Stimulated activated CD8-positive, alpha-beta memory T cell treated with anti-CD3 and anti-CD28 coated beads, Interleukin-7, amount 100 ng/mL, for 24 hours (primary cell): Measurements from ENCODE around the gene ADAMTS9.

Source experiments
- DNase-seq: peaks from one replicate; pipeline ENCODE4 v3.0.0-alpha.2; 2020; ENCODE audit warnings: low read depth

Gene ADAMTS9

DNA sequence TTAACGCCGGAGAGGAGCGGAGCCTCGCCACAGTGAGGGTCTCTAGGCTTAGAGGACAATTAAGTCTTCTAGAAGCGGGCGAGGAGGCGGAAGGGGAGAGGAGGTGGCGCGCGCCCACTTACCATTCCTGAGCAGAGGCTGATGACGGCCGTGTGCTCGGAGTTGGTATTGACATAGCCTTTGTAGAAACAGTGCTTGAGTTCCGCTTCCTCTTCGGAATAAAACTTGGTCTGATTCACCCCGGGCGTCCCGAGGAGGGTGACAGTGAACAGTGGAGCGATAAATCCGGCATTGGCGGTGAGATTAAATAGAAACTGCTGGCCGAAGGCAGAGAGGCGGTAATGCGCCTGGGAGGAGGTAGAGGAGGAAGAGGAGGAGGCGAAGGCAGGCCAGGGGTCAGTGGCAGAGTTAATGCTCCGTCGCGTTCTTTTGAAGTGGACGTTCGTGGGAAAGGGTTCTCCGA is 1.3 kb downstream of the ADAMTS9 start:
- no peak for DNase-seq

DNA sequence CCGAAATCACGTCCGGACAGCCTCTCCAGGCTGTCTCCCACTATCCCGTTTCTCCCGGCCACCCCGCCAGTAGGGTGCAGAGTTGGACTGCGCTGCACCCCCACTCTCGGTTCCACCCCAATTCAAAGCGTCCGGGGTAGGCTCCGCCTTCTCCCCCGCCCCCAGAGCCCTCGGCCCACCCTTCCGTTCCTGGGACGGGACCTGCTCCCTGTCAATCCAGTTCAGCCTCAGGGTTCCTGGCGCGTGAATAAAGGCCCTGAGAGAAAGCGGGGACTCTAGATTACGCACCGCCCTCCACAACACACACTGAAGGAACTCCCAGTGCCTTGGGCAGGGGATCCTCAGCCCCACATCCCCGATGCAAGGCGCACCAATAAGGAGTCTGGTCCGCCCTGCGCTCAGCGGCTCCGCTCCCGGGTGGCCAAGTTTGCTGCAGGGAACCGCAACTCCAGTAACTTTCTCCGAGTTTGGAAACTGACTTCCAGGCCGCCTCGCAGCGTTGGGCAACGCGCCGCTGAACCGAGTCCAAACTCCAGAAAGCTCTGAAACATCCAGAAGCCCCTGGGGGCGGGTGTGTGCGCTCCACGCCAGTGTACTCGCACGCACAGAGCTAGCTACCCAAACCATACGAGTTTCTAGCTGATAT is 1.9 kb downstream of the ADAMTS9 start:
- DNase-seq, result no peak

DNA sequence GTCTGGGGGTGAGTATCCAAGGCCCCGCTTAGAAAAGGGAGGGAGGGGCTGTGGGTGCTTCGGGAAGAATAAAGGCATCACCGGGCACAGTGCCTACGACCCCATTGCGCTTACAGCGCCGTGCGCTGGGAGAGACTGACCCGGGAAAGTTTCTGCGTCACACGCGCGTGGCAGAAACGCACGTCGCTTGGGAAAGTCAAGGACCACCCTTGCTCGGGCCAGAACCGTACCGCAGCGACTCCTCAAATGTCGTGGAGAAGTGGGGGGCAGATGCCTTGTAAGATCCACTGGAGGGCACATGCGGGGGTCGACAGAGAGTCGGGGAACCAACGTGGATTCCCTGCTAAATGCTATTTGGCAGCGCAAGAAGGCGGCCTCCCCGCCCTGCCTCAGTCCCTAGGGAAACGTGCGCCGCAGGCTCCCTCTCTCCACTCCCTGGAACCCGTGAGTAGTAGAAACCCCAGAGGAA is 2.4 kb downstream of the ADAMTS9 start:
- DNase-seq, result no peak

DNA sequence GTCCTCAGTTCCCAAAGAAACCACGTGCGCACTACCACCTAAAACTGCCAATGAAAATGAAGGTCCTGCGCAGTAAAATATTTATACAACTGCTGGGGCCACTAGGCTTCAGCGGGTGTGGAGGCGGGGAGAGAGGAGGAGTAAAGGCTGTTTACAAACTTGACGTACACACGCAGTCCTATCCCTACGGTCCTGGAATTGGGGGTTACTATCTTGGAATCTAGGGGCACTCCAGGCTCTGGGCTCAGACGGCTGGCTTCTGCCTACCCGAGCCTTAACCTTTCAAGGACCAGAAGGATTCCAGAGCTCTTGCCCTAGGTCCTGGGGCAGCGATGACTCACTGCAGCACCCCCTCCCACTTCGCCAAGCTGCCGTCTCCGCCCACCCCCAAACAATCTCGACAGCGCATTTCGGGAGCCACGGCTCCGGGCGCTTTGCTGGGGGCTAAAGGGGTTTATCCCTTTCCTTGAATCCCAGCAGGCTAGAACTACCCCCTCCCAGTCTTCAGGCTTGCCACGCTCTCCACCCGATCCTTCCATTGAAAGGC is 3.0 kb downstream of the ADAMTS9 start:
- no peak for DNase-seq

DNA sequence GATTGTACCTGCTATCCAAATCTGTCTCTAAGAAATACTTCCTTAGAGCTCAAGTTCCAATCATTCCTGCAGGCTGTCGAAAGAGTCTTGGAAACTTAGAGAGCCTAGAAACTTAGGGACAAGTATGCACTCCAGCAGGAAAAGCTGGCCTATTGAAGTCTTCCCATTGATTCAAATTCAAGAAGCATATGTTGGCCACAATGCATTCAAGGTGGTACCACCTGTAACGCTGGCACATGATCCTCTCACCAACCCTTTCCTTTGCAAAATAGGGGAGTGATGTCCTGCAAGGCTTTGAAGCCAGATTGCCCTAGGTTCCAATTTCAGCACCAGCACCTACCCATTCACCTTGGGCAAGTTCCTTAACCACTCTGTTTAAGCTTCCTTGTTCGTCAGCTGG is 6.0 kb downstream of the ADAMTS9 start:
- no peak for DNase-seq

DNA sequence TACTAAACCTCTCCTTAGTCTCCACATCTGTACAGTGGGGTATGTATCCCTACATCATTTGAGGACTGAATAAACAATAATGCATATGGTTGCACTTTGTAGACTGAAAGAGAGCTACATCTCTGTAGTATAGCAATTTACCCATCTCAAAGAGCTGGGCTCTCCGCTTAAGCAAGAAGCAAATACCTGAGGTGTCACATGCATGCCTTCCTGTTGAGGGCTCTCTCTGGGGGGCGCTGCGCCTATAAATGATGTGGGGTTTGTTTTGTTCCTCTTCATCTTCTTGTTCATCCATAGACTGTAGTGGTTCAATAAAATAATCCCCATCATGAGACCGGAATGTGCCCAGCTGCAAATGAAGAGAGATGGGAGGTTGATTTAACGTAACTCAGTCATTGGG is 6.8 kb downstream of the ADAMTS9 start:
- no peak for DNase-seq

DNA sequence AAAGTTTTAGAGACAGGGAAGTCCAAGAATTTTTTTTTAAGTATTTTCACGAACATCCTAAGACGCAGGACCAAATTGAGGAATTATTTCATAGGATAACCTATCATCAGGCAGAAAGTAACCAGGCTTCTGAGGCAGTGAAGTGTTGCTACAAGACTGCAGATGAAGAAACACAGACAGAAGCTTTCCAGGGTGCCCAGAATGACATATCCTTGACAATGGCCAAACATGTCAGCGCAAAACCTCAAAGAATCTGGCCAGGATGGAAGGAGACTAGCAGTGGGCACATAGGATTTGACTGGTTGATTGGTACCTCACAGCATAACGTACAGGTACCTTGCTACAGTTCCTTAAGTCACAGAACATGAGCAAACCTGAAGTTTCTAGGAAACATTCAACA is 7.5 kb downstream of the ADAMTS9 start:
- DNase-seq, result no peak

DNA sequence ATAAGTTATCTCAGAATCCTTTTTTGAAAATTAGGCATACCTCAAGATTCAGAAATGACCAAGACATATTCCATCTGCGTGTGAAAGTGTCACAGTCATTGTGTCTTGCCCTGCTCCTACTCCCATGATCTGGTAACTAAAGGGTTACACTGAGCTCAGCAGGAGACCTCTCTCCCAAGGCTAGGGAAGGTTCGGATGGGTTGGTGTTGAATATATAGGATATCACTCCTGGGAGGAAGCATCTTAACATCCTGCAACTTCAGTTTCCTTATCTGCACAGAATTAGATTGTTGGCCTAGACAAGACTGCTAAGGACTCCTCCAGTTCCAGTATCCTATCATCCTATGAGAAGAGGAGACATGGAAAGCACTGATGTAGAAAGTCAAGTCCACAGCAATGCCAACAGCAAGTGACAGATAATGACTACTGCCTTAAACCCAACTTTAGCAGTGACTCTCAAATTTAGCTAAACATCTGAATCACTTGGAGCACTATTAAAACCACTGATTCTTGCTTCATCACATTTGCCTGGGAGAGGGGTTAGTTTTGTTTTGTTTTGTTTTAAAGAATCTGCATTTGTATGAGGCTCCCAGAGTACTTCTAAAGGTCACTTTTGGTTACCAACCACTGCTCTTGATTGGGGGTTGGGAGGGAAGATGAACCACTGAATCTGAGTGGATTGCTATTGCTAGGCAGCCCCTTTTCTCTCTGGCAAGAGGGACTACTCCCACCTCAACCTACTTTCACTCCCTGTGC is 9.7 kb downstream of the ADAMTS9 start:
- DNase-seq, result no peak

DNA sequence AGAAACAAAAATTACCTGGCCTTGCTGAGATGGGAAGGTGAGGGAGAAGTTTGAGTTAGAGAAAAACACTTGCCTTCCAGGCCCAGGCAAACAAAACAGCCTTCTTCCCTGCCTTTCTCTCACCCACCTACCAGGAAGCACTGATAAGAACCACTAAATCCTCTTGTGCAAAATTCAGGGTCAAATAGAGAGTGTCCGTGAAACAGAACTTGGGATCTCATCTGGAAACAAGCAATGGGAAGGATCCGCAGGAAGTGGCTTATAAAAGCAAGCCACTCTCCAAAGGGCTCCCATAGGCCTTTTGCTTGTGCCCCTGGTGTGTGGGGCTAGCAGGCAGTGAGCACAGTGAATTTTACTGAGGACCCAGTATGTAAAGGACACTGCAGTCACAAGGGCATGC is 11.0 kb downstream of the ADAMTS9 start:
- DNase-seq, result no peak

DNA sequence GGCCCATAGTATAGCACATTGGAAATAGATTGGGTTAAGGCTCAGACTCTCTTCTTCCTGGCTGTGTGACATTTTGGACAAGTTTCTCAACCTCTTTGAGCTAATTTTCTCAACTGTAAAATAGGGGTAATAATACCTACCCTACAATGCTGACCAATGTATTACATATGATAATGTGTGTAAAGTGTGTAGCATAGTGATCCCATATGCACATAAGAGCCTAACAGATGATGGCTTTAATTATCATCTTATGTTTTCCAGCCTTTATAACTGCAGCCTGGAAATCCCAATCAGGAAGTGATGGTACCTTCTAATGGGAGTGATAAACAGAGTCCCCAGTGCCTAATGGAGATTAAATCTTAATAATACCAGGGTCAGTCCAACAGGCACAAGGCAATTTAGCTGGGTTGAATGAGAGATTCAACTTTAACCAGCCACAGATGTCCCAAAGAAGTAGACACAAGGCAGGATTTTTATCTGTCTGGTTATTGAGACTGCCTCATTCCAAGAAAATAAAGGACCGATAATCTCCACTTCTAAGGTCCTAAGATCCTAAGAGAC is 12.0 kb downstream of the ADAMTS9 start:
- no peak for DNase-seq

DNA sequence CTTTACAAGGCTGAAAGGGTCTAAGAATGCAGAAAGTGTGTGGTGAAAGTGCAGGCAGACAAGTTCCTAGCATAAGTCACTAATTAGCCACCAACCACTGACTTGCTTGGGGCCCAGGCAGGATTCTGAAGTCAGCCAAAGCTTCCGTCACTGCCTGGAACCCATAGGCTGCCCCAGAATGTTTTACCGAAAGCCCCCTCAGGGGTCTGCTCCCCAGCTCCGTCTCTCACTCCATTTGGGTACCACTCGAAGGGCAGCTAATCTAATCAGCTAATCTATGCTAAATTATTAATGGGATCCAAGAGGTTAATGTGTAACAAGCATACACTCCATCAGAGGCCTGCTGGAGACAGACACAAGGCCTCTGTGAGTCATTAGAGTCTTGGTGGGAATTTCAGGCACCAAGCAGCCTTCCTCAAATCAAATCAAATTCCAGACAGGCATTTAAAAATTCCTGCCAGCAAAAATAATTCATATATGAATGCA is 13.2 kb downstream of the ADAMTS9 start:
- DNase-seq, result no peak

DNA sequence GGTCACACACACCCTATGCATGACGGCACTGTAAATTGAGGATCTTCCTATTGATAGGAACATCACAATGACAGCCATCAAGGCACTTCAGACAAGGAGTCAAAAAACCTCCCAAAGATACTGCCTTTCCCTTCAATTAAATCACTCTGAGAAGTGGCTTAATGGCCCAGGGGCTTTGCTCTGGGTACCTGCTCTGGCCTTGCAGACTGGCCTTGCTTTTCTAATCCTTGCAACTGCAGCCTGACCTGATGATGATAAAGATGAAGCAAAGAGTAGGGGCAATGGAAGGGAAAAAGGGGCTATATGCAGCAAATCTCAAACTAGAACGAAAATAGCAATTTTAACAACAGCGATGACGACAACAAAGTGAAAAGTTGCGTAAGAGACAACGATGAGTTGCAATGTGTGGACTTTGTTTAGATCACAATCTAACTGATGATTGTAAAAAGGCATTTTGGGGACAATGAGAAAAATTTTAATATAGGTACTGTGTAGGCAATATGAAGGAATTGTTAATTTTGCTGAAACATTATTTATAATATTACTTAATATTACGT is 14.6 kb downstream of the ADAMTS9 start:
- DNase-seq, result no peak

DNA sequence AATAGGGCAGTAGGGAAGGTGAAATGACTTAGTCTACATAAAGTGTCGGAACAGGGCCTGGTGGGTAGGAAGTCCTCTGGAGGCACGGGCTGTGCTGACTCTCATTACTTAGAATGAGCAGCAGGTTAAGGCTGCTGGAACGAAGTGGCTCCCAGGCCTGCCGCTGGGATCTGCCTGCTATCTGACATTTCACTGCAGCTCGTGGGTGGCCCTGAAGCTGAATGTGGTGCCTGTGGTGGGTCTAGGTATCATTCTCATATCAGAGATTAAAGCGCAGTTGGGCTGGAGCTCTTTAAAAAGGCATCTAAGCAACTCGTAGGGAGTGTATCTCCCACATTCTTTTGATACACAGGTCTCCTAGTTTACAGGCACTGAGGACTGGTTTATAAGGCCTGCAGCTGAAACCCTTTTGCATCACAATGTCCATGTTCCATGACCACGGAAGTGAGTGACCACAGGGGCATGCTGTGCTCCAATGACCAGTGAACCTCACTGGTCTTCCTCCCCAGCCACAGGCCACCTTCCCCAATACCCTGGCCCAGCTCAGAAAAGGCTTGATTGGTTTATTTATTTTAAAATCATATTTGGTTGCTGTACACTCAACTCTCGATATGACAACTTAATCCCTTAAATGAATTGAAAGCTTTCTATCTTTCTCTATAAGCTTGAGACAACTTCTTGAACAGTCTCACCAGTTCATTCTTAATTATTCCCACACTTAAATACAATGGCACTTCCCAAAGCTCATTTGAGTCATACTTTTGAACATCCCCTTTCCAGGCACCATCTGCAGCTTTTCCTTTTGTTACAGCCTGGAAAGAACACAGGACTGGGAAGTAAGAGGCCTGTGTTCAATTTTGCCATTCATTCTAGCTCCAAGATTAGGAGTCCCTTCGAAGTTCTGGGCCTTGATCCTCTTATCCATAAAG is 19.0 kb downstream of the ADAMTS9 start:
- DNase-seq, result no peak

DNA sequence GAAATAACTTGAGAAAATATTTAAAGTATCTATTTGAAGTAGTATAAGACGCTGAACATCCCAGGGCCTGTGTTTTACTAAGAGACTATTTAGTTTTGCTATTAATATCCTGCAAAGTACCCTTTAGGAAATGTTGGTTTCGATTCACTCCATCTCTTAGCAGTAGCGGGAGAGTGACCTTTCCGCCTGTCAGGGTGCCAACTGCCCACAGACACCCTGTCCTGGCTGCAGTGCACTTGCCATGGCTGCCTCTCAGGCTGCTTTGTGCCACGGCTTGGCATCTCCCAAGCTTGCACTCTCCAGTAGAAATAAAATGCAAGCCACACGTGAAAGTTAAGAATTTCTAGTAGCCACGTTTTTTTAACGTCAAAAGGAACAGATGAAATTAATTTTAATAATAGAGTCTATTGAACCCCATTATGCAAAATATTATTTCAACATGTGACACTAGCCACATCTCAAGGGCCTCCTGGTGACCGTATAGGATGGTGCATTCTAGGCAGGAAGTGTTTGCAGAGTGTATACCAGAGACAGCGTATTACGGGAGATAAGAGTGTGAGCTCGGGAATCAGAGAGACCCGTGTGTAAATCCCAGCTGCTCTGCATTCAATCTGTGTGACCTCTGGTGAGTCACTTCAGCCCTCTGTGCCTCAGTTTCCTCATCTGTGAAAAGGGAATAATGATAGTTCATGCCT is 19.8 kb downstream of the ADAMTS9 start:
- no peak for DNase-seq

DNA sequence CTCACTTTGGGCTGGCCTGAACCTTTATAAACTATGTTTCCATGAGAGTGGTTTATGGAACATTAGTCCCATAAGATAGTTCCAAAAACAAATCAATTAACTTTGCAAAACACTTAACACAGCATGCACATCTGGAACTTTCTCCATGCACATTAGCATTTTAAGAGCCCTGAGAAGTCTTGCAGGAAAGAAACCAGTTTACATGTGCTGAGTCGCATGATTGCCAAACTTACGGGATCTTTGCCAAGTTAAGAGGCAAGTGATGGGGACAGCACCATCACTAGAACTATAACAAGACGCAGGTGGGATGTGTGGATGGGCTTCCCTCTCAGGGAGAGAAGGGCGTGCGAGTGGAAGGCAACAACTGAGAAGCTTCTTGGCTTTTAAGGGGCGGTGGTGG is 20.7 kb downstream of the ADAMTS9 start:
- no peak for DNase-seq

DNA sequence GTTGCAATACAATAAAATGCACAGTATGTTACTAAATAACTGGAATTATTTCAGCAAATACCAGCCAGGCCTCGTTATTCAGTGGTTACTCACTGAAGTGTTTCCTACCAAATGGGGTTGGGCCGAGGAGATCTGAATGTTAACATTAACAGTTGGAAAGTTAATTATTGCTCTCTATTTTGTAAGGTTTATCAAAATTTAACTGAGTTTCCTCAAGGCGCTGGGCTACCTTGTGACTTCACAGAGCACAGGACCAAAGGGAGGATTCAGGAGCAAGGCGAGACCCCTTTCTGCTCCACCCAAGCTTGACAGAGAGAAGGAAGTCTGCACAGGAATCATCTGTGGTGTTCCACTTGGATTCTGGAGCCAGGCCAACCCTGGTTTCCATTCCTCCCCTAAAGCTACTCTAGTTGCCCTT is 21.6 kb downstream of the ADAMTS9 start:
- DNase-seq, result no peak

DNA sequence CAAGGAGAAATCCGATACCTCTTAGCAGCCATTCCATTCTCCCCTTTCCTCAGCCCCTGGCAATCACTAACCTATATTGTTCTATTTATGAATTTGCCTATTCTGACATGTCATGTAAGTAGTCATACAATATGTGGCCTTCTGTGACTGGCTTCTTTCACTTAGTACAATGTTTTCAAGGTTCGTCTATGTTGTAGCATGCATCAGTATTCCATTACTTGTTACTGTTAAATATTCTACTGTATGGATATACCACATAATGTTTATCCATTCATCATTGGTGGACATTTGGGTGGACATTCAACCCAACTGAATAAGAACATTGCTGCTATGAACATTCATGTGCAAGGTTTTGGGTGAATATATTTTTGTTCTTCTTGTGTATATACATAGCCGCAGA is 23.4 kb downstream of the ADAMTS9 start:
- no peak for DNase-seq

DNA sequence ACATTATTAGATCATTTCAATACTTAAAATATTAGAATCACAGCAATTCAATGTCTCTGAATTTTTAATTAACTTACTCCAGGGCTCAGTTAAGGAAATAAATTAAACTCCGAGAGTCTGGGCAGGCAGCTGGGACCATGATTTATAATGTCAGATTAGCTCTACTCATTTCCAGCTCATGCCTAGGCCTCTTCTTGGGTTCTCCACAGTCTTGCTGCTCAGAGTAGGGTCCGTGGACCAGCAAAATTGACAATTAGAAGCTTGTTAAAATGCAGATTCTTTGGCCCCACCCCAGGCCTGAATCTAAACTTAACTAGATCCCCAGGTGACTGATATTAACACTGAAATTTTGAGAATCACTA is 28.2 kb downstream of the ADAMTS9 start:
- DNase-seq, result no peak

DNA sequence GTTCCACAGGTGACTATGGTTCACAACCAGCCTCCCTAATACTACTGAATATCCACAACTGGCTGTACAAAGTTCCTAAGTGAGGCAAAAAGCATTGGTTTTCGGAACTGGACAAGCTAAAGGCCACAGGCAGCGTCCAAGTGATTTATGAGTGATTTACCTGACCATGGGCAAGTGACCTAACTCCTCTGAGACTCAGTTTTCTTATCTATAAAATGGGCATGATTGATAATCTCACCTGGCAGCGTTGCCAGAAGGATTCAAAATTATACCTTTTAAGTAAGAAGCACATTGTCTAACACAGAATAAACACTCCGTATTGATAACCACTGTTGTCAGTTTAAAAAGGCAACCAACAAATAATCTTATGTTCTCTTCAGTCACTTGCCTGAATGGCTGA is 29.8 kb downstream of the ADAMTS9 start:
- DNase-seq, result no peak

DNA sequence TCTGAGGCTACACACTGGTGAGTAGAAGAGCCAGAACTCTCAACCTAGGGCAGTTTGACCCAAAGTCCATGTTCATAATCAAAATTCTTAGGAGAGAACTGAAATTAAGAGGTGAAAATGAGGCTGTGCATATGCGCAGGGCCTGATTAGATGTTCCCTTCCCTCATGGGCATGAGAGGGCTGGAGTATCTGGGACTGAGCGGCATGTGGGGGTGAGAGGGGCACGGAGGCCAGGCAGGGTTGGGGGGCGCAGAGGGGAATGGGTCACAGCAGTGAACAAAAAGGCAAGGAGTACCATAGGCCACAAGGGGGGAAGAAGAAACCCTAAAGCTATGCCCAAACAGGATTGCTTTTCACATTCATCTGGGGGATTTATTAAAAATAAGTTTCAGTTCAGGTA is 31.3 kb downstream of the ADAMTS9 start:
- no peak for DNase-seq

DNA sequence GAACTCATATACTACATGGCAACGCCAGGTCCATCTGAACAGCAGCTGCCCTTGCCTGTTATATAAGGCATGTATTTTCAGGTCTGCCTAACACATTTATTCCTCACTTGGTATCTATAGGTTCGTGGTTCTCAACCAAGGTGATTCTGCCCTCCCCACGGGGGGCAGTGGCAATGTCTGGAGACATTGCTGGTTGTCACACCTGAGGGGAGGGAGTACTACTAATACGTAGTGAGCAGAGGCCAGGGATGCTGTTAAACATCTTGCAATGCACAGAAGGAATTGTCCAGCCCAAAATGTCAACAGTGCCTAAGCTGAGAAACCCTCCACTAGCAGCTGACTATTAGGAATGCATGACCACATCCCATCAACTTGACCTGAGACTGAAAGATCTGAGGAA is 32.6 kb downstream of the ADAMTS9 start:
- no peak for DNase-seq
